GM12801 (cell line): Measurements from ENCODE around the gene SMYD3.

Experiments
- CTCF ChIP-seq: IDR thresholded peaks from one replicate; pipeline ENCODE4 v1.5.1; 2011; ENCODE audit warnings: control low read depth; ENCODE audit not compliant: insufficient read length; ENCODE audit errors: extremely low read depth

SMYD3 gene

GRCh38 chr1:245802941-245803665 lies 704.0 kb downstream of the SMYD3 start:
- no peak for TF ChIP-seq CTCF

GRCh38 chr1:245800901-245801605 lies 706.0 kb downstream of the SMYD3 start:
- TF ChIP-seq CTCF = no peak

GRCh38 chr1:245798349-245798711 lies 708.7 kb downstream of the SMYD3 start:
- TF ChIP-seq CTCF = no peak

- no peak for TF ChIP-seq CTCF
These were observed 709.3 kb downstream of the SMYD3 start for GRCh38 chr1:245797592-245798348.

GRCh38 chr1:245791410-245792312 lies 715.4 kb downstream of the SMYD3 start:
- TF ChIP-seq CTCF = no peak

- TF ChIP-seq CTCF = no peak
These were observed 716.6 kb downstream of the SMYD3 start for GRCh38 chr1:245790441-245790840.
